Measurements from ENCODE around the gene TIAL1. TPM values are rescaled to one million over a fixed set of nuclear protein-coding genes. Genes with fewer than 3 reads are reported as not detected.
"Not testable (repeated sequence)": the region's sequence is repeated elsewhere in the genome, so short reads cannot be mapped to it uniquely, and the experiment has no call there.

The TIAL1 gene
- polyA plus RNA-seq, 1 donor, result 127 TPM

DNA sequence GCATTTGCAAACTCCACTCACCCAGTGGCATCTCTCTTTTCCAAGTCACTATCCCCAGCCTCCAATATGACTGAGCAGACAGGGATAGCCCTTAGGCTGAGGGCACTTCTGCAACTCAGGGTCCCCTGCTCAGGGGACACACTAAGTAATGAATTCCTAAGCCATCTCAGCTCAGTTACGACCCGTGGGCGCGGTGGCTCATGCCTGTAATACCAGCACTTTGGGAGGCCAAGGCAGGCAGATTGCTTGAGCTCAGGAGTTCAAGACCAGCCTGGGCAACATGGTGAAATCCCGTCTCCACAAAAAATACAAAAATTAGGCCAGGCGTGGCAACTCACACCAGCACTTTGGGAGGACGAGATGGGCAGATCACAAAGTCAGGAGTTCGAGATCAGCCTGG lies 64.5 kb downstream of the TIAL1 start:
- H3K27ac ChIP-seq (ENCODE audit: low read length), result not testable (repeated sequence)

GRCh38 chr10:119531067-119531466 lies 65.7 kb downstream of the TIAL1 start:
- Histone ChIP-seq H3K4me3 (ENCODE audit: low read length) (no peak overlapping the region), H3K4me1 (ENCODE audit: control insufficient read depth, insufficient read depth, low read length) (peaks cover 6% of the 10 kb centered on the region), H3K36me3 (ENCODE audit: control insufficient read depth, insufficient read depth, low read length) (peaks cover 2% of the 10 kb centered on the region), H3K27ac (ENCODE audit: low read length) (no peak overlapping the region), H3K9me3 (ENCODE audit: control insufficient read depth, low read depth, low read length) (no peaks in the 10 kb centered on the region), H3K27me3 (ENCODE audit: control insufficient read depth, insufficient read depth, low read length) (no peaks in the 10 kb centered on the region)
- no peak for DNase-seq
- WGBS (ENCODE audit: insufficient coverage, low lambda C conversion rate), result no CpG with 5 or more reads among the region's 1 CpG

More for the DNA sequence above, 64.5 kb downstream of the TIAL1 start:
- H3K4me3 ChIP-seq (ENCODE audit: low read length); H3K4me1 ChIP-seq (ENCODE audit: control insufficient read depth, insufficient read depth, low read length); DNase-seq; H3K9me3 ChIP-seq (ENCODE audit: control insufficient read depth, low read depth, low read length); H3K27me3 ChIP-seq (ENCODE audit: control insufficient read depth, insufficient read depth, low read length); H3K36me3 ChIP-seq (ENCODE audit: control insufficient read depth, insufficient read depth, low read length): not testable (repeated sequence)
- no CpG with 5 or more reads among the region's 8 CpGs for WGBS (ENCODE audit: insufficient coverage, low lambda C conversion rate)

GRCh38 chr10:119528663-119529237 lies 68.0 kb downstream of the TIAL1 start:
- WGBS (ENCODE audit: insufficient coverage, low lambda C conversion rate), result no CpG with 5 or more reads among the region's 8 CpGs
- H3K27ac ChIP-seq (ENCODE audit: low read length); H3K27me3 ChIP-seq (ENCODE audit: control insufficient read depth, insufficient read depth, low read length); H3K9me3 ChIP-seq (ENCODE audit: control insufficient read depth, low read depth, low read length); H3K4me1 ChIP-seq (ENCODE audit: control insufficient read depth, insufficient read depth, low read length); H3K4me3 ChIP-seq (ENCODE audit: low read length); DNase-seq: not testable (repeated sequence)
- H3K36me3 ChIP-seq (ENCODE audit: control insufficient read depth, insufficient read depth, low read length), result peaks cover 11% of the 10 kb centered on the region

GRCh38 chr10:119526621-119527592 lies 69.9 kb downstream of the TIAL1 start:
- peaks cover 15% of the 10 kb centered on the region for H3K36me3 ChIP-seq (ENCODE audit: control insufficient read depth, insufficient read depth, low read length)
- H3K27me3 ChIP-seq (ENCODE audit: control insufficient read depth, insufficient read depth, low read length), result no peaks in the 10 kb centered on the region
- H3K9me3 ChIP-seq (ENCODE audit: control insufficient read depth, low read depth, low read length), result no peaks in the 10 kb centered on the region
- no peak for DNase-seq
- no peak overlapping the region for H3K4me3 ChIP-seq (ENCODE audit: low read length)
- no CpG with 5 or more reads among the region's 18 CpGs for WGBS (ENCODE audit: insufficient coverage, low lambda C conversion rate)
- H3K27ac ChIP-seq (ENCODE audit: low read length), result no peak overlapping the region
- H3K4me1 ChIP-seq (ENCODE audit: control insufficient read depth, insufficient read depth, low read length), result peaks cover 6% of the 10 kb centered on the region

DNA sequence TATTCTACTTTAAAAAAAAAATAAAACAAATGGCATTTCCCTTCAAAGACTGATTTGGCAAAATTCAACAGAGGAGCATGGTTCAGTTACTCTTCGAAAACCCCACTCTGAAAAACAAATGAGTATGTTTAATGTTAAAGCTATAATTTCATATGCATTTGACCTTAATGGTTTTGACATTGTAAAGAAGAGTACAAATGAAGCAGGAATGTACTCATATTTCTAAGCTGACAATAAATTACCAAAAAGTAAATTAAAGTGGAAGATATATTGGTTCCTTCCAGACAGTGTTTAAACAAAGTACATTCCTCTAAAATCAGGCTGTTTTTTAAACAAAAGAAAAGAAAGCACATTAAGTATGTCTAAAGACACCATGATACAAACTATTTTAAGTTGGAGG lies 70.6 kb downstream of the TIAL1 start:
- Histone ChIP-seq H3K36me3 (ENCODE audit: control insufficient read depth, insufficient read depth, low read length) (peaks cover 15% of the 10 kb centered on the region), H3K27me3 (ENCODE audit: control insufficient read depth, insufficient read depth, low read length) (no peaks in the 10 kb centered on the region), H3K4me3 (ENCODE audit: low read length) (no peak overlapping the region), H3K4me1 (ENCODE audit: control insufficient read depth, insufficient read depth, low read length) (peaks cover 5% of the 10 kb centered on the region), H3K9me3 (ENCODE audit: control insufficient read depth, low read depth, low read length) (no peaks in the 10 kb centered on the region), H3K27ac (ENCODE audit: low read length) (no peak overlapping the region)
- 100% methylated on average over 1 of the region's 1 CpG for WGBS (ENCODE audit: insufficient coverage, low lambda C conversion rate)
- no peak for DNase-seq

GRCh38 chr10:119525116-119525515 lies 71.6 kb downstream of the TIAL1 start:
- Histone ChIP-seq H3K27me3 (ENCODE audit: control insufficient read depth, insufficient read depth, low read length) (no peaks in the 10 kb centered on the region), H3K27ac (ENCODE audit: low read length) (no peak overlapping the region)
- WGBS (ENCODE audit: insufficient coverage, low lambda C conversion rate), result no CpG with 5 or more reads among the region's 5 CpGs

DNA sequence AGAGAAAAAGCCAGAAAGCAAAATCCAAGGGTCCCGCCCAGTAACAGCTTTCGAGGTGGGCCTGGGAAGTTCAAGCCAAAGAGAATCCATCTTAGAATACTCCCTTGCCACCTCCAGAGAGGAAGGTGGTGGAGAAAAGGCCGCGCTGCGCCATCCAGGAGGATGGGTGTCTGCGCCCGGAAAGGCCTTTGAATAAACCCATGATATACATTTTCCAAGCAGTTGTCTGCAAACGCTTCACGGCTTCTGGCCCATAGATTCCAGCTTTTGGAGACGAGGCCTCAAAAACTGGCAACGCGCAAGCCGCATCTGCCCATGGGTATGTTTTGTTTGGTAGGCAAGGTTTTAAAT lies 72.1 kb downstream of the TIAL1 start:
- WGBS (ENCODE audit: insufficient coverage, low lambda C conversion rate), result 93% methylated on average over 3 of the region's 13 CpGs
- H3K9me3 ChIP-seq (ENCODE audit: control insufficient read depth, low read depth, low read length), result no peaks in the 10 kb centered on the region
- no peaks in the 10 kb centered on the region for H3K4me1 ChIP-seq (ENCODE audit: control insufficient read depth, insufficient read depth, low read length)
- no peaks in the 10 kb centered on the region for H3K27me3 ChIP-seq (ENCODE audit: control insufficient read depth, insufficient read depth, low read length)
- no peak overlapping the region for H3K27ac ChIP-seq (ENCODE audit: low read length)
- peaks cover 17% of the 10 kb centered on the region for H3K36me3 ChIP-seq (ENCODE audit: control insufficient read depth, insufficient read depth, low read length)
- no peak overlapping the region for H3K4me3 ChIP-seq (ENCODE audit: low read length)
- no peak for DNase-seq

More at GRCh38 chr10:119525116-119525515, 71.6 kb downstream of the TIAL1 start:
- Histone ChIP-seq H3K4me3 (ENCODE audit: low read length) (no peak overlapping the region), H3K4me1 (ENCODE audit: control insufficient read depth, insufficient read depth, low read length) (no peaks in the 10 kb centered on the region), H3K36me3 (ENCODE audit: control insufficient read depth, insufficient read depth, low read length) (peaks cover 16% of the 10 kb centered on the region), H3K9me3 (ENCODE audit: control insufficient read depth, low read depth, low read length) (no peaks in the 10 kb centered on the region)
- DNase-seq, result no peak

DNA sequence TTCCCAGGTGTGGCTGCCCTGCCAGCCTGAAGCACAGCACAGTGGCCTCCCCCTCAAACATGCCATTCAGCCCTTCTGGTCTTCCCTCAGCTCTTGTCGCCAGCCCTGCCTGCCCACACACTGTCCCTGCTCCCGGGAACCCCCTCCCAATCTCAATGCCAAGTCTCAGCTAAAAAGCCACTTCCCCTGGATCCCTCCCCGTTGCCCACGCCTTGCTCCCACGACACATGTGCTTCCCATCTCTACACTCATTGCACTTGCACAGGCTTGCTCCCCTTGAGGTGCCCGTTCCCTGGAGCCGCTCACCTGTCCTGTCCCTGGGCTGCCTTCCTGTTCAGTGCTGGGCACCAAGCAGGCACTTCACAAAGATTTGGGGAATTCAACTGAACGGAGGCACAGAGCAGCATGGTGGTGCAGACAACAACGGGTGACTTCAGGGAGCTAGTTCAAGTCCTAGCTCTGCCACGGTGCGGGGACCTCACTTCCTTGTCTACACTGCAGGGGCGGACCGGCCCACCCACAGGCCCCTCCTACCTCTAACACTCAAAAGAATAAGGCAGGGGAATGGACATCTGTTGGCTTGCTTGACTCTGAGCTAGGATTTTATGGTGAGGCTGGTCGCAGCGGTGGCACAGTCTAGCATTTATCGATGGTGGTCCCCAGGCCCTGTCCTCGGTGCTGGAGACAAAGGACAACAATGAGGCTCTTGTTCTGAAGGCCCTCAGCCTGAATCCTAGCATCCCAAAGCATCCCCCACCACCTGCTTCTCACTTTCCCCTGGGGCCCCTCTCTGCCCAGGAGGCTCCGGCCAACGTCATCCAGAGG lies 72.7 kb downstream of the TIAL1 start:
- WGBS (ENCODE audit: insufficient coverage, low lambda C conversion rate), result no CpG with 5 or more reads among the region's 19 CpGs
- H3K27me3 ChIP-seq (ENCODE audit: control insufficient read depth, insufficient read depth, low read length), result no peaks in the 10 kb centered on the region
- H3K9me3 ChIP-seq (ENCODE audit: control insufficient read depth, low read depth, low read length), result no peaks in the 10 kb centered on the region
- peaks cover 17% of the 10 kb centered on the region for H3K36me3 ChIP-seq (ENCODE audit: control insufficient read depth, insufficient read depth, low read length)
- H3K27ac ChIP-seq (ENCODE audit: low read length), result no peak overlapping the region
- no peak overlapping the region for H3K4me3 ChIP-seq (ENCODE audit: low read length)
- DNase-seq, result no peak
- no peaks in the 10 kb centered on the region for H3K4me1 ChIP-seq (ENCODE audit: control insufficient read depth, insufficient read depth, low read length)

All from large intestine (tissue), 3 donors.